ENCODE data around the gene NPAS3. TPM values are rescaled to one million over a fixed set of nuclear protein-coding genes. Genes with fewer than 3 reads are reported as not detected.

NPAS3 gene
- total and polyA plus RNA-seq, 2 of the 13 experiments (the other 11 are each of a cell fraction or from before 2014, with no cell fraction given), result not detected

- TF ChIP-seq RERE (CRISPR knock-in tag; IDR thresholded peaks at IDR 0.05; ENCODE audit: low read depth) (no peak), AFF4 (CRISPR knock-in tag; IDR thresholded peaks at IDR 0.05) (no peak), REPIN1 (CRISPR knock-in tag; IDR thresholded peaks at IDR 0.05; ENCODE audit: borderline replicate concordance, low read depth) (no peak), CHD2 (IDR thresholded peaks at IDR 0.05; ENCODE audit: low read depth, low read length) (no peak), CERS6 (CRISPR knock-in tag; IDR thresholded peaks at IDR 0.05) (no peak), THAP7 (CRISPR knock-in tag; IDR thresholded peaks at IDR 0.05) (no peak), ZNF737 (CRISPR knock-in tag; IDR thresholded peaks at IDR 0.05; ENCODE audit: borderline replicate concordance) (no peak), ESRRA (CRISPR knock-in tag; IDR thresholded peaks at IDR 0.05; ENCODE audit: low read depth) (no peak), ZNF513 (CRISPR knock-in tag; conservative IDR thresholded peaks at IDR 0.05) (no peak), HNRNPLL (IDR thresholded peaks at IDR 0.05; ENCODE audit: low read depth, low read length, poor library complexity, severe bottlenecking) (no peak), SRF (IDR thresholded peaks at IDR 0.05; ENCODE audit: low read depth, low read length) (no peak)
Measured at GRCh38 chr14:33290641-33291040, 352.0 kb downstream of the NPAS3 start (continued).

All from HepG2 (cell line).